A549 (cell line): ENCODE measurements around the gene NDUFV3.

Source experiments
- CEBPB ChIP-seq, 2 experiments: fragments of >200 bp in 1 of 2; sonication (Bioruptor Twin) in 1 of 2; formaldehyde crosslinking in 1 of 2; IDR thresholded peaks; 2 replicates each; pipeline ENCODE4 v1.6.1; 2012 to 2016
- CTCF ChIP-seq: fragments of >200 bp; sonication (Bioruptor Twin); formaldehyde crosslinking; IDR thresholded peaks from 3 replicates; pipeline ENCODE4 v1.5.1; 2016
- EP300 ChIP-seq, 2 experiments: fragments of >200 bp; sonication (Bioruptor Twin); formaldehyde crosslinking; IDR thresholded peaks; 2 replicates in 1 of 2; 3 replicates in 1 of 2; pipeline ENCODE4 v1.6.1; 2016 to 2017
- FOSL2 ChIP-seq, 2 experiments: fragments of 450-650 bp in 1 of 2; fragments of >200 bp in 1 of 2; sonication (Bioruptor Twin) in 1 of 2; formaldehyde crosslinking; IDR thresholded peaks; 2 replicates each; pipeline versions ENCODE4 v1.5.0 to v1.6.1; 2016 to 2020; ENCODE audit warnings: mild to moderate bottlenecking in 1 of 2, moderate library complexity in 1 of 2
- POLR2A ChIP-seq: IDR thresholded peaks from 2 replicates; pipeline ENCODE4 v1.6.1; 2012; ENCODE audit warnings: mild to moderate bottlenecking, low read length
- RCOR1 ChIP-seq: fragments of 150-350 bp; IDR thresholded peaks from 2 replicates; pipeline ENCODE4 v1.6.1; 2014; ENCODE audit warnings: antibody characterized with exemption, low read length, low read depth
- REST ChIP-seq: fragments of 200-600 bp; sonication (generic); IDR thresholded peaks from 2 replicates; pipeline ENCODE4 v1.6.1; 2016; ENCODE audit warnings: antibody characterized with exemption, mild to moderate bottlenecking, moderate library complexity
- TP53 ChIP-seq: fragments of 250-450 bp; sonication (Bioruptor Pico); IDR thresholded peaks from 2 replicates; pipeline ENCODE4 v1.5.0; 2021; ENCODE audit warnings: mild to moderate bottlenecking, moderate library complexity
- TF ChIP-seq, protein P1 (sequence below): fragments of 250-450 bp; sonication (Bioruptor Pico); IDR thresholded peaks from 2 replicates; pipeline ENCODE4 v1.5.0; 2021; ENCODE audit warnings: mild to moderate bottlenecking, moderate library complexity, borderline replicate concordance
- TF ChIP-seq, protein P2 (sequence below): fragments of 150-350 bp; IDR thresholded peaks from 2 replicates; pipeline ENCODE4 v1.6.1; 2014; ENCODE audit warnings: low read depth, mild to moderate bottlenecking, low read length
- TF ChIP-seq, protein P3 (sequence below): IDR thresholded peaks from 2 replicates; pipeline ENCODE4 v1.6.1; 2012

- TF ChIP-seq, protein P1, sequence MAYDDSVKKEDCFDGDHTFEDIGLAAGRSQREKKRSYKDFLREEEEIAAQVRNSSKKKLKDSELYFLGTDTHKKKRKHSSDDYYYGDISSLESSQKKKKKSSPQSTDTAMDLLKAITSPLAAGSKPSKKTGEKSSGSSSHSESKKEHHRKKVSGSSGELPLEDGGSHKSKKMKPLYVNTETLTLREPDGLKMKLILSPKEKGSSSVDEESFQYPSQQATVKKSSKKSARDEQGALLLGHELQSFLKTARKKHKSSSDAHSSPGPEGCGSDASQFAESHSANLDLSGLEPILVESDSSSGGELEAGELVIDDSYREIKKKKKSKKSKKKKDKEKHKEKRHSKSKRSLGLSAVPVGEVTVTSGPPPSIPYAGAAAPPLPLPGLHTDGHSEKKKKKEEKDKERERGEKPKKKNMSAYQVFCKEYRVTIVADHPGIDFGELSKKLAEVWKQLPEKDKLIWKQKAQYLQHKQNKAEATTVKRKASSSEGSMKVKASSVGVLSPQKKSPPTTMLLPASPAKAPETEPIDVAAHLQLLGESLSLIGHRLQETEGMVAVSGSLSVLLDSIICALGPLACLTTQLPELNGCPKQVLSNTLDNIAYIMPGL (CRISPR knock-in tag): no peak
- TF ChIP-seq POLR2A (no peak), REST (no peak), TP53 (CRISPR knock-in tag) (no peak), CTCF (no peak), CEBPB (IDR thresholded peaks at IDR 0.05) (no peak), EP300 (IDR thresholded peaks at IDR 0.05) (no peak), FOSL2 (IDR thresholded peaks at IDR 0.05) (no peak), FOSL2 (CRISPR knock-in tag; IDR thresholded peaks at IDR 0.05) (no peak), RCOR1 (no peak)
- TF ChIP-seq, protein P2, sequence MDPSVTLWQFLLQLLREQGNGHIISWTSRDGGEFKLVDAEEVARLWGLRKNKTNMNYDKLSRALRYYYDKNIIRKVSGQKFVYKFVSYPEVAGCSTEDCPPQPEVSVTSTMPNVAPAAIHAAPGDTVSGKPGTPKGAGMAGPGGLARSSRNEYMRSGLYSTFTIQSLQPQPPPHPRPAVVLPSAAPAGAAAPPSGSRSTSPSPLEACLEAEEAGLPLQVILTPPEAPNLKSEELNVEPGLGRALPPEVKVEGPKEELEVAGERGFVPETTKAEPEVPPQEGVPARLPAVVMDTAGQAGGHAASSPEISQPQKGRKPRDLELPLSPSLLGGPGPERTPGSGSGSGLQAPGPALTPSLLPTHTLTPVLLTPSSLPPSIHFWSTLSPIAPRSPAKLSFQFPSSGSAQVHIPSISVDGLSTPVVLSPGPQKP: no peak
- TF ChIP-seq, protein P3, sequence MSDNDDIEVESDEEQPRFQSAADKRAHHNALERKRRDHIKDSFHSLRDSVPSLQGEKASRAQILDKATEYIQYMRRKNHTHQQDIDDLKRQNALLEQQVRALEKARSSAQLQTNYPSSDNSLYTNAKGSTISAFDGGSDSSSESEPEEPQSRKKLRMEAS: no peak
These were observed 25.2 kb downstream of the NDUFV3 start for GRCh38 chr21:42918291-42918690.
